B cell (primary cell): ENCODE data around the gene ATP7B.

ENCODE experiments used
- CTCF ChIP-seq: fragments of 200-600 bp; IDR thresholded peaks from one replicate; pipeline ENCODE4 v1.8.0; 2022; ENCODE audit warnings: antibody characterized with exemption, mild to moderate bottlenecking
- EZH2 ChIP-seq: IDR thresholded peaks from 2 replicates; pipeline ENCODE4 v1.6.1; 2012; ENCODE audit warnings: borderline replicate concordance, low read depth, mild to moderate bottlenecking, moderate library complexity, low read length; ENCODE audit not compliant: insufficient read depth, poor library complexity, severe bottlenecking

GRCh38 chr13:51912091-51912490, 99.2 kb downstream of the ATP7B start:
- no peak for TF ChIP-seq CTCF
- no peak for TF ChIP-seq EZH2
